Measurements from ENCODE around the gene TMEM98.
"Not testable (repeated sequence)": the region's sequence is repeated elsewhere in the genome, so short reads cannot be mapped to it uniquely, and the experiment has no call there.

DNA sequence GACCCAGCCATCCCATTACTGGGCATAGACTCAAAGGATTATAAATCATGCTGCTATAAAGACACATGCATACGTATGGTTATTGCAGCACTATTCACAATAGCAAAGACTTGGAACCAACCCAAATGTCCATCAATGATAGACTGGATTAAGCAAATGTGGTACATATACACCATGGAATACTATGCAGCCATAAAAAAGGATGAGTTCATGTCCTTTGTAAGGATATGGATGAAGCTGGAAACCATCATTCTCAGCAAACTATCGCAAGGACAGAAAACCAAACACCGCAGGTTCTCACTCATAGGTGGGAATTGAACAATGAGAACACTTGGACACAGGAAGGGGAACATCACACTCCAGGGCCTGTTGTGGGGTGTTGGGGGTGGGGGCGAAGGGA lies 41.3 kb downstream of the TMEM98 start:
- TF ChIP-seq, protein P1, sequence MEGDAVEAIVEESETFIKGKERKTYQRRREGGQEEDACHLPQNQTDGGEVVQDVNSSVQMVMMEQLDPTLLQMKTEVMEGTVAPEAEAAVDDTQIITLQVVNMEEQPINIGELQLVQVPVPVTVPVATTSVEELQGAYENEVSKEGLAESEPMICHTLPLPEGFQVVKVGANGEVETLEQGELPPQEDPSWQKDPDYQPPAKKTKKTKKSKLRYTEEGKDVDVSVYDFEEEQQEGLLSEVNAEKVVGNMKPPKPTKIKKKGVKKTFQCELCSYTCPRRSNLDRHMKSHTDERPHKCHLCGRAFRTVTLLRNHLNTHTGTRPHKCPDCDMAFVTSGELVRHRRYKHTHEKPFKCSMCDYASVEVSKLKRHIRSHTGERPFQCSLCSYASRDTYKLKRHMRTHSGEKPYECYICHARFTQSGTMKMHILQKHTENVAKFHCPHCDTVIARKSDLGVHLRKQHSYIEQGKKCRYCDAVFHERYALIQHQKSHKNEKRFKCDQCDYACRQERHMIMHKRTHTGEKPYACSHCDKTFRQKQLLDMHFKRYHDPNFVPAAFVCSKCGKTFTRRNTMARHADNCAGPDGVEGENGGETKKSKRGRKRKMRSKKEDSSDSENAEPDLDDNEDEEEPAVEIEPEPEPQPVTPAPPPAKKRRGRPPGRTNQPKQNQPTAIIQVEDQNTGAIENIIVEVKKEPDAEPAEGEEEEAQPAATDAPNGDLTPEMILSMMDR (IDR thresholded peaks at IDR 0.05; ENCODE audit: insufficient read depth, low read length, poor library complexity, severe bottlenecking): not testable (repeated sequence)
- not testable (repeated sequence) for TF ChIP-seq EZH2phosphoT487 (conservative IDR thresholded peaks at IDR 0.05; ENCODE audit: low read length)
